ENCODE results near the gene CD300LB.

CD300LB gene

GRCh38 chr17:74549343-74549742, 18.1 kb upstream of the CD300LB start:
- DNase-seq (ENCODE audit: low read depth in 2 of 2) = no peak

DNA sequence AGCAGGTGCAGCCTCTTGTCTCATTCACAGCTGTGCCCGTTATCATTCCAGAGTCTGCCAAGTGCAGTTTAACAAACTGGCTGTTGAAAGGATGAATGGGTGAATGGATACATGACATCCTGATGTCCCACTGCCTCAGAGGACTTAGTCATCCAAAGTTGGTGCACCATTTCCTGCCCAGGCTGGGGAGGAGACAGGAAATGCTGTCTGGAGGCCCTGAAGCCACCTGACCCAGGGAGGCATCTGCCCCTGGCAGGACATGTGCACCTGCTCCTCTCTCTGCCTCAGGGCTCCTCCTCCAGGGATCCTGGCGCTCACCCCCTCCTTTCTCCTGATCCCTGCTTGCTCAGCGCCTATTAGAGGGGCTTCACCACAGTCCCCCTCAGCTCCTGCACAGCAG, 16.5 kb upstream of the CD300LB start:
- no peak for DNase-seq (ENCODE audit: low read depth in 2 of 2)

DNA sequence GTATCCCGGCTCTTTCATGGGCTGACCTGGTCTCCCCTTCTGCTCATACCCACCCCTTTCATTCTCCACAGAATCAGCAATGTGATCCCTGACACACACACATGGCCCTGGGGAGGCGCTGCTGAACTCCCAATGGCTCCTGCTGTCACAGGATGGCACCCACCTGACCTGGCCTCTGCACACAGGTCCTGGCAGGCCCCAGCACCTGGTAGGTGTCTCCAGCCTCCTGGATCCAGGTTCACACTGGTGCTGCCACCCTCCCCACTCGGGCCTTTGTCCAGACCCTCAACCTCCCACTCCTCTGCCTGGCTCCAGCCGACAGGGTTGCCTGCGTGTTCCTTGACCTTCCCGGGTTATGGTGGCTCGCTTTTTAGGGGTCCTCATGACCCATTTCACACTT, 16.0 kb upstream of the CD300LB start:
- no peak for DNase-seq (ENCODE audit: low read depth in 2 of 2)

GRCh38 chr17:74546586-74546985, 15.3 kb upstream of the CD300LB start:
- DNase-seq (ENCODE audit: low read depth in 2 of 2) = no peak

DNA sequence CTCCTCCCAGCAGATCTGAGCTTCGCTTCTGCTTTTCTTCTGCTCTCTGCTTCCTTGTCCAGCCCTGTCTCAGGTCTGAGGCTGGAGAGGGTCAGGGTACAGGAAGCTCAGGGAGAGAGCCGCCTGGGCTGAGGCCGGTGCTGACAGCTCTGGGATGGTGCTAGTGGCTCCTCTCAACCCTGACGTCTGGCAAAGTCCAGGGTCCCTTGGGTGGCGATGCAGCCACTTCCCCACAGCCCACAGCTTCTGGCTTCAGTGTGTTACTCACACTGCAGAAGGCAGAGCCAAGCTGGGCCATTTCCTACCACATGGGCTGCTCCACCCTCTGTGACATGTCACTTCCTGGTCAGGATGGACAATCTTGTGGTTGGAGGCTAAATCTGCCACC, 14.6 kb upstream of the CD300LB start, which contains the start of gene CD300C:
TSS of gene CD300C (minus strand) at position 273 of the 388 bp plus-strand sequence. CDS start 333 bp downstream, outside the sequence.
- DNase-seq (ENCODE audit: low read depth in 2 of 2) = no peak

DNA sequence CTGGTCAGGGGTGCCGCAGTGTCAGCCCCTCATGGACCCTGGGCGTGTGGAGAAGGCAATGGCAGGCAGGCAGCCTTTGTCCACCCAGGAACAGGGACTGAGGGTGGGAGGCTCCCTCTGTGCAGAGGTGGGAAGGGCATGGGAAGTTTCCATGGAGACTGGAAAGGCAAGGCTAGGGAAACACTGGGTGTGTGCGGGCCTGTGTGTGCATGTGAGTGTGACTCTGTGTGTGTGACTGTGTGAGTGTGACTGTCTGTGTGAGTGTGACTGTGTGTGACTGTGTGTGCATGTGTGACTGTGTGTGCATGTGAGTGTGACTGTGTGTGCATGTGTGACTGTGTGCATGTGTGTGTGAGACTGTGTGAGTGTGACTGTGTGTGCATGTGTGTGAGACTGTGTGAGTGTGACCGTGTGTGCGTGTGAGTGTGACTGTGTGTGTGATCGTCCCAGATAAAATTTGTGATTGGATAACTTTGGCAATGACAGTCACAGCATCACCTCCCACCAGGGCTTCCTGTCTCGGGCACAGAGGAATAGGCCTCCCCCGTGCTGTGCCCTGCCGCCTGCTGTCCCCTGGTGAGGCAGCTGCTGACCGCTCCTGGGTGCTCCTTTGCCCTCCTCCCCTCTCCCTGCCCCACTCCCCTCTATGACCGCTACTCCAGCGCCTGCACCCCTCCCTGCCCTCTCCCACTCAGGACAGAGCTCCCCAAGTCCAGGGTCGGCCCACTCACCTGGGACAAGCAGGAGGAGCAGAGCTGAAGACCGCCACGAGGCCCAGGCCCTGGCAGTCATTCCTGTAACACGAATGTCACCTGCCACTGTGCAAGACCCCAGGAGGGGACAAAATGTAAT, 13.9 kb upstream of the CD300LB start:
- DNase-seq (ENCODE audit: low read depth in 2 of 2) = no peak

DNA sequence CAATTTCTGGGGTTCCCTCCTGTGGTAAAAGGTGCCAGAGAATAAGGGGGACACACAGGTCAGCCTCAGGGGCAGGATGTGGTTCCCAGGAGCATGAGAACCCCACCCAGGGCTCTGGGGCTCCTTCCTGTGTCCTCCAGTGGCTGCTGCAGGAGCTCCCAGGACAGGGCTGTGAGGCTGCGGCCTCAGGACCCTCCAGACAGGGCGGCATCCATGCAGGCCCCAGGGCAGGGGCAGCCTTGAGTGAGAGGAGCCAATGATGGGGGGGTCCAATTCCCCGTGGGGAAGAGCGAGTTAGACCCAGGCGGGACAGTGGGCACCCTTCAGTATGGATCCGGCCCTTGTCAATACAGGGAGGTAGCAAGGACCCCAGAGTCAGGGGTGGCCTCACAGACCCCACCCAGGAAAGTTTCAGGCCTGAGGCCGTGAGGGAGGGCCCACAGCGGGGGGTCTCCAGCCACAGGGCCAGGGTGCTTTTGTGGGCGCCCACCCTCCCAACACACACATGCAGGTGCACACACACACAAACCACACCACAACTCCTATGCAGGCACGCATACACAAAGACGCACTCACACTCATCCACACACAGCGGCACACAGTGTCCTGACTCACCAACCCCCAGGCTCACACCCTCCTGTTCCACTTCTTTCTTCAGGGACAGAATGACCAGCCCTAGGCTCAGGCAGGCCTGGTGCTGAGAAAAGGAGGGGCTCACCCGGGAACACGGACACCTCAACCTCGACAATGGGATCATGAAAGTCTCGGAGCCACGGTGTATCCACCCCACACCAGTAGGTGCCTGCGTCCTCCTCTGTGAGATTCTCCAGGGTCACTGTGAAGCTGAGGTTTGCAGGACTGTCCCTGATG, 12.9 kb upstream of the CD300LB start:
- DNase-seq (ENCODE audit: low read depth in 2 of 2) = no peak

GRCh38 chr17:74543406-74543805, 12.1 kb upstream of the CD300LB start:
- DNase-seq (ENCODE audit: low read depth in 2 of 2) = no peak

- DNase-seq (ENCODE audit: low read depth in 2 of 2) = no peak
Observed at GRCh38 chr17:74542727-74543383, 11.6 kb upstream of the CD300LB start.

DNA sequence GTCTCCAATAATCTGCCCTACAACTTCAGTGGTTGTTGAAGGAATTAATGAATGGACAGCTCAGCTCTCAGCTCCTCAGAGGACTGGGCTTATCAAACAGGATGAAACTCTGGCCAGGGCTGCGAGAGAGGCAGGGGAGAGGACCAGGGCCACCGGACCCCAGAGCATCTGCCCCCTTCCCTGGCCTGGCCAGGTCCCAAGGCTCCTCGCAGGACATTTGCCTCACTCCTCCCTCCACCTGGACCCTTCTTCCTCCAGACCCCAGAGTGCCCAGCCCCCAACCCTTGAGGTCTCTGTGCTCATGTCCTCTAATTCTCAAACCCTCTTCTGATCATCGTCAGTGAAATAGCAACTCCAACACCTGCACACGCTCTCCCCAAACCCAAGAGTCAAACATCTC, 10.9 kb upstream of the CD300LB start:
- no peak for DNase-seq (ENCODE audit: low read depth in 2 of 2)

- DNase-seq (ENCODE audit: low read depth in 2 of 2) = no peak
Observed at GRCh38 chr17:74541176-74542111, 10.2 kb upstream of the CD300LB start.

DNA sequence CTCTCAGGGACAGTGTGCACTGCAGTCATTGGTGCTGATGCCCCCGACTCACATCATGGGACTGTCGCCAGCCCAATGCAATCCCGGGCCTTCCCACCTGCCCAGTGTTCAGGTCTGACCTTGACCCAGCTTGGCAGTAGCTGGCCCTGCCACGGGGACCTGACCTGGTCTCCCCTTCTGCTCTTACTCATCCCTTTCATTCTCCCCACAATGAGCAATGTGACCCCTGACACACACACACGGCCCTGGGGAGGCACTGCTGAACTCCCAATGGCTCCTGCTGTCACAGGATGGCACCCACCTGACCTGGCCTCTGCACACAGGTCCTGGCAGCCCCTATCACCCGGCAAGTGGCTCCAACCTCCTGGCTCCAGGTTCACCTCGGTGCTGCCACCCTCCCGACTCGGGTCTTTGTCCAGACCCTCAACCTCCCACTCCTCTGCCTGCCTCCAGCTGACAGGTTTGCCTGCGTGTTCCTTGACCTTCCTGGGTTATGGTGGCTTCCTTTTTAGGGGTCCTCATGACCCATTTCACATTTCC, 8.1 kb upstream of the CD300LB start:
- no peak for DNase-seq (ENCODE audit: low read depth in 2 of 2)

- no peak for DNase-seq (ENCODE audit: low read depth in 2 of 2)
Observed at GRCh38 chr17:74536890-74537289, 5.6 kb upstream of the CD300LB start.

DNA sequence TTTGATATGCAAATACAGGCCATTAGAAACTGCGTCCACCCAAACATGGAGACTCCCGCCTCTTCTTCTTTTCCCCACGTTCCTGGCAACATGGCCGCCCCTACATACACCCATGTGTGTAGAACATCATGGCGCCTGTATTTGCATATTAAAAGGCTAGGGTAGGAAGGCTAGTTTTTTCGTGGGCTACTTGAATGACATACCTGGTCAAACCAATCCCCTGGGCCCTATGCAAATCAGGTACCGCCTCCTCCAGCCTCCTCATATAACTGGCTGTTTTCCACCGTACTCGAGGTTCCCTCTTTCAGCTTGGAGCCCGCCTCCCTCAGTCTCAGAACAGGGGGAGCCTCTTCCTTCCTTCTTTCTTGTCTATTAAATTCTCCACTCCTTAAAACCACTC, 840 bp upstream of the CD300LB start:
- DNase-seq (ENCODE audit: low read depth in 2 of 2) = no peak

DNA sequence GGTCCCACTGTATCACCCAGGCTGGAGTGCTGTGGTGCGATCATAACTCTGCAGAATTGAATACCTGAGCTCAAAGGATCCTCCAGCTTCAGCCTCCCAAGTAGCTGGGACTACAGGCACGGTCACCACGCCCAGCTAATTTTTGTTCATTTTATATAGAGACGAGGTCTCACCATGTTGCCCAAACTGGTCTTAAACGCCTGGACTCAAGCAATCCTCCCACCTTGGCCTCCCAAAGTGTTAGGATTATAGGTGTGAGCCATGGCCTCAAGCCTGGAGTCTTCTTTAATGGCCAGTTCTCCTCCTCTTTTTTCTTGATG, 484 bp downstream of the CD300LB start:
- DNase-seq (ENCODE audit: low read depth in 2 of 2) = no peak

GRCh38 chr17:74529243-74529642, 2.0 kb downstream of the CD300LB start:
- DNase-seq (ENCODE audit: low read depth in 2 of 2) = no peak

GRCh38 chr17:74528491-74529199, 2.6 kb downstream of the CD300LB start:
- DNase-seq (ENCODE audit: low read depth in 2 of 2) = no peak

DNA sequence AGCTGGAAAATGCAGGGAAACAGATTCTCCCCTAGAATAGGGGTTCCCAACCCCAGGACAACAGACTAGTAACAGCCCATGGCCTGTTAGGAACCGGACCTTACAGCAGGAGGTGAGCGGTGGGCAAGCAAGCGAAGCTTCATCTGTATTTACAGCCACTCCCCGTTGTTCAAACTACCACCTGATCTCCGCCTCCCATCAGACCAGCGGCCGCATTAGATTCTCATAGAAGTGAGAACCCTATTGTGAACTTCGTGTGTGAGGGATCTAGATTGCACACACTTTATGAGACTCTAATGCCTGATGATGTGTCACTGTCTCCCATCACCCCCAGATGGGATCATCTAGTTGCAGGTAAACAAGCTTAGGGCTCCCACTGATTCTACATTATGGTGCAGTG, 3.5 kb downstream of the CD300LB start:
- DNase-seq (ENCODE audit: low read depth in 2 of 2) = no peak

DNA sequence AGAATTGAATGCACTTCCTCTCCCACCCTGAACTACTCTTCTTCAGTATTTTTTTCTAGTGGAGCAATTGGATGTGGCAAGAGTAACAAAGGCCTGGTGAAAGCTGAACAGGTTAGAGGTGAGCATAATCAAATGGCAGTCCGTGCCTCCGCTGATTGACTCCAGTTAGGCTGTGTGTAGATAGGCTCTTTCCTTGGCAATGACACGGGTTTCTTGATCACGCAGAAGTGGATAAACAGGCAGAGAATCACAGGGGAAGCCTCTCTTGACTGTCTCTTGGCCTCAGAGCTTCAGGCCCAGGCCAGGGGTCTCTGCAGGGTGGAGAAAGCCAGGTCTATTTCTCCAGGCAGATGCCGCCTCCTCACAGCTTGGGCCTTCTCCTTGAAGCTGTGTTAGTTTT, 4.2 kb downstream of the CD300LB start:
- DNase-seq (ENCODE audit: low read depth in 2 of 2) = no peak

- no peak for DNase-seq (ENCODE audit: low read depth in 2 of 2)
Observed at GRCh38 chr17:74526681-74527080, 4.6 kb downstream of the CD300LB start.

All from stimulated activated CD4-positive, alpha-beta T cell treated with anti-CD3 and anti-CD28 coated beads, Interleukin-1b, Interleukin-23, amount 100 ng/mL, for 4 hours (primary cell).